GM12878 (cell line): ENCODE results near the gene COL18A1. TPM values are rescaled to one million over a fixed set of nuclear protein-coding genes. Genes with fewer than 3 reads are reported as not detected.

Experiments
- ATAC-seq: fragments of 200-7000 bp; cut with Tn5 transposase; 3 replicates; pipeline ENCODE4 v1.9.1; 2020; ENCODE audit warnings: mild to moderate bottlenecking, moderate library complexity
- BruUV-seq: library from RNA; stranded (reverse); fragments of 400-500 nt; replicated peaks from 2 replicates; lab custom pipeline; 2021; lab: Mats Ljungman, UMichigan
- CTCF ChIA-PET: fragments of 300-600 bp; sonication (Branson Sonifier 250); formaldehyde crosslinking; extraction: SDS; loops from one replicate; lab custom pipeline; 2021; ENCODE audit warnings: inconsistent platforms; lab: Yijun Ruan, JAX
- POLR2A ChIA-PET: fragments of 350-600 bp; formaldehyde crosslinking; extraction: SDS; loops from one replicate; lab custom pipeline; 2021; ENCODE audit warnings: inconsistent platforms; lab: Charles Lee
- RAD21 ChIA-PET: fragments of 300-600 bp; sonication (Branson Sonifier 250); formaldehyde crosslinking; loops from one replicate; lab custom pipeline; 2023; ENCODE audit warnings: antibody characterized with exemption; ENCODE audit not compliant: unreplicated experiment; lab: Charles Lee
- SMC1A ChIA-PET: fragments of 300-600 bp; sonication (Branson Sonifier 250); formaldehyde crosslinking; loops from one replicate; lab custom pipeline; 2023; ENCODE audit not compliant: unreplicated experiment, uncharacterized antibody; lab: Charles Lee
- DNase-seq: peaks from one replicate; pipeline ENCODE4 v3.0.0-alpha.2; 2011; ENCODE audit warnings: low read depth, low spot score
- FAIRE-seq: peaks from 3 replicates; lab custom pipeline; 2011; peaks lifted over from hg19 to GRCh38; lab: Jason Lieb, UNC
- H2AFZ ChIP-seq: 2 replicates; pipeline ENCODE4 v1.6.0; 2011; ENCODE audit warnings: low read depth, low read length, control low read depth; ENCODE audit not compliant: control insufficient read depth
- H3K27ac ChIP-seq: 2 replicates; pipeline ENCODE4 v1.5.1; 2011; ENCODE audit warnings: control low read depth; ENCODE audit not compliant: control insufficient read depth, insufficient read depth
- H3K27me3 ChIP-seq, 2 experiments: replicated peaks in 1 of 2; 2 replicates each; pipeline versions ENCODE4 v1.6.0 to v1.6.1; 2011; ENCODE audit warnings: low read length in 1 of 2; ENCODE audit not compliant: control insufficient read depth in 2 of 2, insufficient read depth in 2 of 2
- H3K36me3 ChIP-seq, 2 experiments: 2 replicates each; pipeline ENCODE4 v1.5.1; 2011; ENCODE audit warnings: low read length in 1 of 2; ENCODE audit not compliant: control insufficient read depth in 2 of 2, insufficient read depth in 2 of 2
- H3K4me1 ChIP-seq: 2 replicates; pipeline ENCODE4 v1.6.1; 2011; ENCODE audit warnings: mild to moderate bottlenecking, low read length, moderate library complexity, mixed read lengths; ENCODE audit not compliant: control insufficient read depth, insufficient read depth
- H3K4me2 ChIP-seq: 2 replicates; pipeline ENCODE4 v1.6.0; 2011; ENCODE audit warnings: control low read depth; ENCODE audit not compliant: control insufficient read depth, insufficient read depth
- H3K4me3 ChIP-seq: fragments of 200-600 bp; sonication (generic); 2 replicates; pipeline ENCODE4 v1.5.1; 2016
- H3K79me2 ChIP-seq: 2 replicates; pipeline ENCODE4 v1.6.0; 2011; ENCODE audit warnings: low read length; ENCODE audit not compliant: control insufficient read depth, insufficient read depth
- H3K9ac ChIP-seq: 2 replicates; pipeline ENCODE4 v1.8.0; 2011; ENCODE audit warnings: low read length, control low read depth, mixed read lengths; ENCODE audit not compliant: control insufficient read depth, insufficient read depth
- H3K9me3 ChIP-seq: replicated peaks from 3 replicates; pipeline ENCODE4 v1.5.1; 2011; ENCODE audit warnings: mild to moderate bottlenecking, low read length; ENCODE audit not compliant: control insufficient read depth, insufficient read depth
- H4K20me1 ChIP-seq: 2 replicates; pipeline ENCODE4 v1.6.0; 2011; ENCODE audit not compliant: control insufficient read depth, insufficient read depth
- EED ChIP-seq: sonication (generic); IDR thresholded peaks from 2 replicates; pipeline ENCODE4 v1.6.1; 2016; ENCODE audit warnings: antibody characterized with exemption, low read depth
- HCFC1 ChIP-seq: fragments of 150-350 bp; IDR thresholded peaks from 2 replicates; pipeline ENCODE4 v1.6.1; 2014; ENCODE audit warnings: low read length
- IKZF2 ChIP-seq, 2 experiments: fragments of 450-650 bp; IDR thresholded peaks; 2 replicates each; pipeline ENCODE4 v1.6.1; 2017; ENCODE audit warnings: mild to moderate bottlenecking in 2 of 2, moderate library complexity in 2 of 2
- MTA3 ChIP-seq: IDR thresholded peaks from 2 replicates; pipeline ENCODE4 v1.6.1; 2012; ENCODE audit warnings: low read length, inconsistent platforms, borderline replicate concordance
- NFYB ChIP-seq: IDR thresholded peaks from 2 replicates; pipeline ENCODE4 v1.6.1; 2011; ENCODE audit warnings: low read depth, mild to moderate bottlenecking, low read length, improper control_type of control experiment, moderate library complexity; ENCODE audit not compliant: insufficient read depth
- NRF1 ChIP-seq: conservative IDR thresholded peaks from 2 replicates; pipeline ENCODE4 v1.6.1; 2011; ENCODE audit warnings: mild to moderate bottlenecking, low read depth, low read length, improper control_type of control experiment
- POU2F2 ChIP-seq: IDR thresholded peaks from 3 replicates; pipeline ENCODE4 v1.6.1; 2011; ENCODE audit warnings: low read depth, mild to moderate bottlenecking, low read length, borderline replicate concordance
- SREBF1 ChIP-seq: IDR thresholded peaks from 2 replicates; pipeline ENCODE4 v1.6.1; 2012; ENCODE audit warnings: mild to moderate bottlenecking, low read length
- SRF ChIP-seq, 2 experiments: IDR thresholded peaks; 2 replicates each; pipeline ENCODE4 v1.6.1; 2011; ENCODE audit warnings: low read depth in 2 of 2, low read length in 2 of 2, mild to moderate bottlenecking in 1 of 2, moderate library complexity in 1 of 2
- WGBS: methylation state at CpG from one replicate; pipeline ENCODE4 v1.1.6; 2016; ENCODE audit warnings: low lambda C conversion rate; ENCODE audit not compliant: insufficient replicate concordance, insufficient coverage; ENCODE audit errors: missing lambda C conversion rate; 5-methylcytosine and 5-hydroxymethylcytosine counted together
- in situ Hi-C: fragments of 300-500 bp; cut with MboI; formaldehyde crosslinking; loops from 9 replicates; pipeline ENCODE4 v1.14.3; 2018; ENCODE audit warnings: mixed read lengths
- intact Hi-C: fragments of 100-400 bp; cut with micrococcal nuclease; formaldehyde crosslinking; loops from one replicate; pipeline ENCODE4 v1.14.2; 2022; ENCODE audit not compliant: unreplicated experiment
- polyA plus RNA-seq, 11 experiments: library from polyadenylated mRNA; depleted of rRNA in 4 of 11; unstranded in 6 of 11; stranded (reverse) in 5 of 11; fragments of >200 nt; fragmentation: Nextera tagmentation in 4 of 11; fragmentation: Illumina TruSeq in 1 of 11; extraction: Ambion mirVana in 4 of 11; extraction: Trizol in 1 of 11; gene quantifications; 1 replicate in 1 of 11; 2 replicates in 10 of 11; pipeline versions ENCODE4 v1.2.1 to v1.2.3, GENCODE V29; 2011 to 2016; ENCODE audit warnings: inconsistent platforms in 2 of 11, missing spikeins in 2 of 11, low read depth in 1 of 11
- total RNA-seq, 4 experiments: library from RNA; depleted of rRNA in 3 of 4; stranded (reverse); fragments of >200 nt in 3 of 4; fragmentation: Illumina TruSeq in 1 of 4; extraction: Trizol in 1 of 4; gene quantifications; 2 replicates each; pipeline versions ENCODE4 v1.2.1 to v1.2.3, GENCODE V29; 2013 to 2021
- TF ChIP-seq, protein P1 (sequence below): IDR thresholded peaks from 2 replicates; pipeline ENCODE4 v1.6.1; 2011; ENCODE audit warnings: mild to moderate bottlenecking, low read depth, low read length, moderate library complexity; ENCODE audit not compliant: insufficient replicate concordance
- TF ChIP-seq, protein P2 (sequence below): IDR thresholded peaks from 2 replicates; pipeline ENCODE4 v1.6.1; 2012; ENCODE audit warnings: low read depth, low read length, improper control_type of control experiment
- TF ChIP-seq, protein P3 (sequence below): fragments of 450-650 bp; IDR thresholded peaks from 2 replicates; pipeline ENCODE4 v1.6.1; 2014; ENCODE audit warnings: mild to moderate bottlenecking

COL18A1 gene
- total and polyA plus RNA-seq, 10 of the 15 experiments (the other 5 are each of a cell fraction or from before 2014, with no cell fraction given): under 0.01 to 0.49 (median 0.09) TPM; not detected in 3

DNA sequence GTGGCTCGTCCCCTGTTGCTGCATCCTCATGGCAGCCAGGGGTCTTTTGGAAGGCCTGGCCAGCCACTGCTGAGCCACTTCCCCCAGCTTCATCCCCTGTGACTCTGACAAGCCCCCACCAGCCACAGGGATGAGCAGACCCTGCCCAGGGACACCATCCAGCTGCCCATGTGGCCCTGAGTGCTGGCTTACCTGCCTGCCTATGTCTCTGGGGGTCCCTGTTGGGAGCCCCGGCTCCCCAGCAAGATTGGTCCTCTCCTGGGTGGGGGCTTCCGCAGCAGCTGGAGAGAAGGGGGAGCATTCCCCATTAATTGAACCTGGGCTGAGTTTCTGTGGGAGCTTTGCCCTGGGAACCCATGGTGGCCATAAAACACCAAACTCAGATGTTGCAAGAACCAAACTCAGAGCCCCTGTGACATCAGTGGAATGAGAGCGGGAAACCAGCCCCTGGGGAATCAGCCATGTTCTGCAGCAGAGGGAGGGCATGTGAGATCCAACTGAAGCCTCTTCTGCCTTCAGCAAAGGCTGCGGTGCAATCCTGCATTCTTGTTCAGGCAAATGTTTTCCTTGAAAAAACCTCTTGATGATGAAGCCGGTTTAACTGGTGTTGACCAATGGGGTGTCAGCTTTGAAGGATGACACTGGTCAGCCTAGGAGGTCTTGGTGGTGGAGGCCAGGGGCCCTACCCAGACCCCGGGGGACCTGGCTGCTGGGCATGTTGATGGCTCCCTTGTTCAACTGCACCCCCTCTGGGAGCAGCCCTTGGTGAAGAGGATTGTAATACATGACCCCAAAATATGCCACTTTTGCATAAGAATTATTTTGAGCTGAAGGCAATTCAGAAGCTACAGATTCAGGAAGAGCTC lies 28.3 kb upstream of the COL18A1 start:
- POLR2A ChIA-PET: no interaction called here
- Histone ChIP-seq H3K4me2 (no peak overlapping the region), H3K9me3 (no peaks in the 10 kb centered on the region; the same call in 2 of the 3 replicates), H2AFZ (no peak overlapping the region), H3K4me3 (no peak overlapping the region), H3K9ac (no peak overlapping the region), H3K79me2 (no peaks in the 10 kb centered on the region), H3K36me3 (no peaks in the 10 kb centered on the region), H3K27me3 (0 out of 4 replicates have a peak, but pooled peaks cover 0 to 3% of the 10 kb centered on the region in 2 experiments), H4K20me1 (no peaks in the 10 kb centered on the region), H3K27ac (no peak overlapping the region), H3K4me1 (no peaks in the 10 kb centered on the region)
- ATAC-seq (no peak), FAIRE-seq (no peak), DNase-seq (no peak)
- CTCF ChIA-PET: no interaction called here
- in situ Hi-C loops: no loop called here
- intact Hi-C loops: no loop called here
- SMC1A ChIA-PET: interaction anchor here (0.6 kb wide), 1 partner anchor 17 kb away, joined by 3 read pairs; no protein-coding TSS in a partner anchor
- no TSS peak for BruUV-seq
- RAD21 ChIA-PET: no interaction called here
- 35% methylated on average over 7 of the region's 7 CpGs for WGBS
- TF ChIP-seq MTA3 (no peak), HCFC1 (no peak), IKZF2 (IDR thresholded peaks at IDR 0.05) (no peak), SRF (IDR thresholded peaks at IDR 0.05; ENCODE audit: low read depth in 2 of 2, low read length in 2 of 2) (no peak), NFYB (no peak), NRF1 (no peak), POU2F2 (no peak), SREBF1 (no peak), EED (no peak)
- TF ChIP-seq, protein P1, sequence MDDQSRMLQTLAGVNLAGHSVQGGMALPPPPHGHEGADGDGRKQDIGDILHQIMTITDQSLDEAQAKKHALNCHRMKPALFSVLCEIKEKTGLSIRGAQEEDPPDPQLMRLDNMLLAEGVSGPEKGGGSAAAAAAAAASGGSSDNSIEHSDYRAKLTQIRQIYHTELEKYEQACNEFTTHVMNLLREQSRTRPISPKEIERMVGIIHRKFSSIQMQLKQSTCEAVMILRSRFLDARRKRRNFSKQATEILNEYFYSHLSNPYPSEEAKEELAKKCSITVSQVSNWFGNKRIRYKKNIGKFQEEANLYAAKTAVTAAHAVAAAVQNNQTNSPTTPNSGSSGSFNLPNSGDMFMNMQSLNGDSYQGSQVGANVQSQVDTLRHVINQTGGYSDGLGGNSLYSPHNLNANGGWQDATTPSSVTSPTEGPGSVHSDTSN: no peak
- TF ChIP-seq, protein P2, sequence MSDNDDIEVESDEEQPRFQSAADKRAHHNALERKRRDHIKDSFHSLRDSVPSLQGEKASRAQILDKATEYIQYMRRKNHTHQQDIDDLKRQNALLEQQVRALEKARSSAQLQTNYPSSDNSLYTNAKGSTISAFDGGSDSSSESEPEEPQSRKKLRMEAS: no peak
- TF ChIP-seq, protein P3, sequence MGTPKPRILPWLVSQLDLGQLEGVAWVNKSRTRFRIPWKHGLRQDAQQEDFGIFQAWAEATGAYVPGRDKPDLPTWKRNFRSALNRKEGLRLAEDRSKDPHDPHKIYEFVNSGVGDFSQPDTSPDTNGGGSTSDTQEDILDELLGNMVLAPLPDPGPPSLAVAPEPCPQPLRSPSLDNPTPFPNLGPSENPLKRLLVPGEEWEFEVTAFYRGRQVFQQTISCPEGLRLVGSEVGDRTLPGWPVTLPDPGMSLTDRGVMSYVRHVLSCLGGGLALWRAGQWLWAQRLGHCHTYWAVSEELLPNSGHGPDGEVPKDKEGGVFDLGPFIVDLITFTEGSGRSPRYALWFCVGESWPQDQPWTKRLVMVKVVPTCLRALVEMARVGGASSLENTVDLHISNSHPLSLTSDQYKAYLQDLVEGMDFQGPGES: no peak
